GM12878 (cell line): ENCODE results near the gene DSG1. TPM values are rescaled to one million over a fixed set of nuclear protein-coding genes. Genes with fewer than 3 reads are reported as not detected.

Source experiments
- ATAC-seq: fragments of 200-7000 bp; cut with Tn5 transposase; 3 replicates; pipeline ENCODE4 v1.9.1; 2020; ENCODE audit warnings: mild to moderate bottlenecking, moderate library complexity
- BruUV-seq: library from RNA; stranded (reverse); fragments of 400-500 nt; replicated peaks from 2 replicates; lab custom pipeline; 2021; lab: Mats Ljungman, UMichigan
- CTCF ChIA-PET: fragments of 300-600 bp; sonication (Branson Sonifier 250); formaldehyde crosslinking; extraction: SDS; loops from one replicate; lab custom pipeline; 2021; ENCODE audit warnings: inconsistent platforms; lab: Yijun Ruan, JAX
- POLR2A ChIA-PET: fragments of 350-600 bp; formaldehyde crosslinking; extraction: SDS; loops from one replicate; lab custom pipeline; 2021; ENCODE audit warnings: inconsistent platforms; lab: Charles Lee
- RAD21 ChIA-PET: fragments of 300-600 bp; sonication (Branson Sonifier 250); formaldehyde crosslinking; loops from one replicate; lab custom pipeline; 2023; ENCODE audit warnings: antibody characterized with exemption; ENCODE audit not compliant: unreplicated experiment; lab: Charles Lee
- SMC1A ChIA-PET: fragments of 300-600 bp; sonication (Branson Sonifier 250); formaldehyde crosslinking; loops from one replicate; lab custom pipeline; 2023; ENCODE audit not compliant: unreplicated experiment, uncharacterized antibody; lab: Charles Lee
- DNase-seq: peaks from one replicate; pipeline ENCODE4 v3.0.0-alpha.2; 2011; ENCODE audit warnings: low read depth, low spot score
- FAIRE-seq: peaks from 3 replicates; lab custom pipeline; 2011; peaks lifted over from hg19 to GRCh38; lab: Jason Lieb, UNC
- H2AFZ ChIP-seq: 2 replicates; pipeline ENCODE4 v1.6.0; 2011; ENCODE audit warnings: low read depth, low read length, control low read depth; ENCODE audit not compliant: control insufficient read depth
- H3K27ac ChIP-seq: 2 replicates; pipeline ENCODE4 v1.5.1; 2011; ENCODE audit warnings: control low read depth; ENCODE audit not compliant: control insufficient read depth, insufficient read depth
- H3K27me3 ChIP-seq, 2 experiments: replicated peaks in 1 of 2; 2 replicates each; pipeline versions ENCODE4 v1.6.0 to v1.6.1; 2011; ENCODE audit warnings: low read length in 1 of 2; ENCODE audit not compliant: control insufficient read depth in 2 of 2, insufficient read depth in 2 of 2
- H3K36me3 ChIP-seq, 2 experiments: 2 replicates each; pipeline ENCODE4 v1.5.1; 2011; ENCODE audit warnings: low read length in 1 of 2; ENCODE audit not compliant: control insufficient read depth in 2 of 2, insufficient read depth in 2 of 2
- H3K4me1 ChIP-seq: 2 replicates; pipeline ENCODE4 v1.6.1; 2011; ENCODE audit warnings: mild to moderate bottlenecking, low read length, moderate library complexity, mixed read lengths; ENCODE audit not compliant: control insufficient read depth, insufficient read depth
- H3K4me2 ChIP-seq: 2 replicates; pipeline ENCODE4 v1.6.0; 2011; ENCODE audit warnings: control low read depth; ENCODE audit not compliant: control insufficient read depth, insufficient read depth
- H3K4me3 ChIP-seq: fragments of 200-600 bp; sonication (generic); 2 replicates; pipeline ENCODE4 v1.5.1; 2016
- H3K79me2 ChIP-seq: 2 replicates; pipeline ENCODE4 v1.6.0; 2011; ENCODE audit warnings: low read length; ENCODE audit not compliant: control insufficient read depth, insufficient read depth
- H3K9ac ChIP-seq: 2 replicates; pipeline ENCODE4 v1.8.0; 2011; ENCODE audit warnings: low read length, control low read depth, mixed read lengths; ENCODE audit not compliant: control insufficient read depth, insufficient read depth
- H3K9me3 ChIP-seq: replicated peaks from 3 replicates; pipeline ENCODE4 v1.5.1; 2011; ENCODE audit warnings: mild to moderate bottlenecking, low read length; ENCODE audit not compliant: control insufficient read depth, insufficient read depth
- H4K20me1 ChIP-seq: 2 replicates; pipeline ENCODE4 v1.6.0; 2011; ENCODE audit not compliant: control insufficient read depth, insufficient read depth
- CBX5 ChIP-seq: sonication (generic); IDR thresholded peaks from 2 replicates; pipeline ENCODE4 v1.6.1; 2016; ENCODE audit warnings: low read depth, moderate library complexity, mild to moderate bottlenecking, inconsistent platforms
- CEBPZ ChIP-seq: fragments of 150-350 bp; IDR thresholded peaks from 2 replicates; pipeline ENCODE4 v1.6.1; 2016; ENCODE audit warnings: low read depth, low read length
- HSF1 ChIP-seq: fragments of 150-350 bp; IDR thresholded peaks from 2 replicates; pipeline ENCODE4 v1.6.1; 2014; ENCODE audit warnings: mild to moderate bottlenecking, low read depth, low read length
- MXI1 ChIP-seq: fragments of 150-350 bp; IDR thresholded peaks from 2 replicates; pipeline ENCODE4 v1.6.1; 2011; ENCODE audit warnings: low read depth, mild to moderate bottlenecking, inconsistent platforms, low read length, improper control_type of control experiment
- MYB ChIP-seq: fragments of 150-350 bp; IDR thresholded peaks from 2 replicates; pipeline ENCODE4 v1.6.1; 2014; ENCODE audit warnings: mild to moderate bottlenecking, low read depth, low read length, borderline replicate concordance
- PBX3 ChIP-seq: IDR thresholded peaks from 2 replicates; pipeline ENCODE4 v1.6.1; 2011; ENCODE audit warnings: mild to moderate bottlenecking, low read depth, low read length, moderate library complexity; ENCODE audit not compliant: insufficient replicate concordance
- PKNOX1 ChIP-seq: fragments of 450-650 bp; IDR thresholded peaks from 2 replicates; pipeline ENCODE4 v1.6.1; 2016; ENCODE audit warnings: mild to moderate bottlenecking
- POU2F2 ChIP-seq: IDR thresholded peaks from 3 replicates; pipeline ENCODE4 v1.6.1; 2011; ENCODE audit warnings: low read depth, mild to moderate bottlenecking, low read length, borderline replicate concordance
- RB1 ChIP-seq: fragments of 450-650 bp; formaldehyde crosslinking; IDR thresholded peaks from 2 replicates; pipeline ENCODE4 v1.6.1; 2017; ENCODE audit warnings: mild to moderate bottlenecking, borderline replicate concordance
- SUPT20H ChIP-seq: IDR thresholded peaks from 2 replicates; pipeline ENCODE4 v1.6.1; 2011; ENCODE audit warnings: low read depth, mild to moderate bottlenecking, low read length, moderate library complexity, borderline replicate concordance; ENCODE audit not compliant: control insufficient read depth
- SUZ12 ChIP-seq: fragments of 200-600 bp; sonication (generic); IDR thresholded peaks from one replicate; pipeline ENCODE4 v1.6.1; 2018; ENCODE audit warnings: antibody characterized with exemption, mild to moderate bottlenecking; ENCODE audit not compliant: unreplicated experiment
- TCF3 ChIP-seq: IDR thresholded peaks from 2 replicates; pipeline ENCODE4 v1.6.1; 2012; ENCODE audit warnings: low read depth, mild to moderate bottlenecking, low read length, borderline replicate concordance; ENCODE audit not compliant: insufficient read depth
- YBX1 ChIP-seq: fragments of 450-650 bp; IDR thresholded peaks from 2 replicates; pipeline ENCODE4 v1.6.1; 2016; ENCODE audit warnings: antibody characterized with exemption
- ZSCAN29 ChIP-seq: fragments of 450-650 bp; IDR thresholded peaks from 2 replicates; pipeline ENCODE4 v1.6.1; 2017; ENCODE audit warnings: mild to moderate bottlenecking, moderate library complexity
- WGBS: methylation state at CpG from one replicate; pipeline ENCODE4 v1.1.6; 2016; ENCODE audit warnings: low lambda C conversion rate; ENCODE audit not compliant: insufficient replicate concordance, insufficient coverage; ENCODE audit errors: missing lambda C conversion rate; 5-methylcytosine and 5-hydroxymethylcytosine counted together
- in situ Hi-C: fragments of 300-500 bp; cut with MboI; formaldehyde crosslinking; loops from 9 replicates; pipeline ENCODE4 v1.14.3; 2018; ENCODE audit warnings: mixed read lengths
- intact Hi-C: fragments of 100-400 bp; cut with micrococcal nuclease; formaldehyde crosslinking; loops from one replicate; pipeline ENCODE4 v1.14.2; 2022; ENCODE audit not compliant: unreplicated experiment
- polyA plus RNA-seq, 11 experiments: library from polyadenylated mRNA; depleted of rRNA in 4 of 11; unstranded in 6 of 11; stranded (reverse) in 5 of 11; fragments of >200 nt; fragmentation: Nextera tagmentation in 4 of 11; fragmentation: Illumina TruSeq in 1 of 11; extraction: Ambion mirVana in 4 of 11; extraction: Trizol in 1 of 11; gene quantifications; 1 replicate in 1 of 11; 2 replicates in 10 of 11; pipeline versions ENCODE4 v1.2.1 to v1.2.3, GENCODE V29; 2011 to 2016; ENCODE audit warnings: inconsistent platforms in 2 of 11, missing spikeins in 2 of 11, low read depth in 1 of 11
- total RNA-seq, 4 experiments: library from RNA; depleted of rRNA in 3 of 4; stranded (reverse); fragments of >200 nt in 3 of 4; fragmentation: Illumina TruSeq in 1 of 4; extraction: Trizol in 1 of 4; gene quantifications; 2 replicates each; pipeline versions ENCODE4 v1.2.1 to v1.2.3, GENCODE V29; 2013 to 2021

DSG1 gene
- total and polyA plus RNA-seq, 10 of the 15 experiments (the other 5 are each of a cell fraction or from before 2014, with no cell fraction given): 0.10 to 5.0 (median 2.6) TPM

- H3K4me3 ChIP-seq: no peak overlapping the region
- no peaks in the 10 kb centered on the region for H3K79me2 ChIP-seq
- RAD21 ChIA-PET: no interaction called here
- TF ChIP-seq ZSCAN29: no peak
- no peak for TF ChIP-seq CEBPZ
- TF ChIP-seq CBX5: no peak
- no peak for TF ChIP-seq POU2F2
- TF ChIP-seq HSF1: no peak
- TF ChIP-seq YBX1: no peak
- TF ChIP-seq SUZ12: no peak
- TF ChIP-seq MXI1: no peak
- TF ChIP-seq PKNOX1: no peak
- TF ChIP-seq SUPT20H: no peak
- TF ChIP-seq MYB: no peak
- no peak for TF ChIP-seq RB1
- TF ChIP-seq PBX3: no peak
- TF ChIP-seq TCF3: no peak
- no peaks in the 10 kb centered on the region for H3K36me3 ChIP-seq
- H3K9me3 ChIP-seq: no peaks in the 10 kb centered on the region; the same call in 2 of the 3 replicates
- ATAC-seq (no peak), FAIRE-seq (no peak), DNase-seq (no peak)
- intact Hi-C loops (no loop called here), in situ Hi-C loops (no loop called here)
- no peak overlapping the region for H2AFZ ChIP-seq
- no peaks in the 10 kb centered on the region for H3K27me3 ChIP-seq
- no peak overlapping the region for H3K4me2 ChIP-seq
- no peak overlapping the region for H3K9ac ChIP-seq
- SMC1A ChIA-PET: no interaction called here
- H3K27ac ChIP-seq: no peak overlapping the region
- no peaks in the 10 kb centered on the region for H4K20me1 ChIP-seq
- POLR2A ChIA-PET: interaction anchor here (0.6 kb wide), 1 partner anchor 37 kb away, joined by 4 read pairs; no protein-coding TSS in a partner anchor
- CTCF ChIA-PET: no interaction called here
- BruUV-seq: no TSS peak
- WGBS: 42% methylated on average over 2 of the region's 2 CpGs
- no peaks in the 10 kb centered on the region for H3K4me1 ChIP-seq
Observed at GRCh38 chr18:31297248-31297647, 20.7 kb upstream of the DSG1 start.
